Stimulated activated CD8-positive, alpha-beta memory T cell treated with anti-CD3 and anti-CD28 coated beads, Interleukin-12 subunit alpha, Interleukin-12 subunit beta, amount 100 ng/mL, for 1 hour (primary cell): ENCODE results near the gene LFNG.

ENCODE experiments used
- DNase-seq: peaks from one replicate; pipeline ENCODE4 v3.0.0-alpha.2; 2020; ENCODE audit warnings: low read depth

The LFNG gene

GRCh38 chr7:2517678-2518507 is 1.7 kb upstream of the LFNG start:
- no peak for DNase-seq

GRCh38 chr7:2518737-2519118 is 846 bp upstream of the LFNG start:
- DNase-seq, result no peak

- no peak for DNase-seq
These were observed 672 bp downstream of the LFNG start for GRCh38 chr7:2520131-2520760.

GRCh38 chr7:2520761-2521290 is 1.3 kb downstream of the LFNG start:
- DNase-seq, result no peak

GRCh38 chr7:2521341-2521745 is 1.8 kb downstream of the LFNG start:
- no peak for DNase-seq

GRCh38 chr7:2521952-2522591 is 2.5 kb downstream of the LFNG start:
- DNase-seq, result peak; percentile 60

GRCh38 chr7:2522780-2523433 is 3.3 kb downstream of the LFNG start:
- DNase-seq, result no peak

- DNase-seq, result no peak
These were observed 3.9 kb downstream of the LFNG start for GRCh38 chr7:2523461-2523936.

- no peak for DNase-seq
These were observed 4.6 kb downstream of the LFNG start for GRCh38 chr7:2523941-2524807.

GRCh38 chr7:2524808-2525657 is 5.5 kb downstream of the LFNG start:
- no peak for DNase-seq

- DNase-seq, result no peak
These were observed 6.4 kb downstream of the LFNG start for GRCh38 chr7:2525658-2526630.

- no peak for DNase-seq
These were observed 7.3 kb downstream of the LFNG start for GRCh38 chr7:2526659-2527504.

- DNase-seq, result no peak
These were observed 8.2 kb downstream of the LFNG start for GRCh38 chr7:2527505-2528467.

GRCh38 chr7:2528481-2529095 is 9.0 kb downstream of the LFNG start:
- DNase-seq, result no peak

- no peak for DNase-seq
These were observed 9.8 kb downstream of the LFNG start for GRCh38 chr7:2529161-2530070.
